ENCODE measurements around the gene NEXMIF. TPM values are rescaled to one million over a fixed set of nuclear protein-coding genes. Genes with fewer than 3 reads are reported as not detected.

Gene NEXMIF
- total RNA-seq, 4 donors from 2014 or later: 6.6 to 12.0 (median 8.9) TPM

- WGBS, 2 donors (ENCODE audit: low coverage in 1 of 2): 29 to 53% methylated on average over 1 of the region's 1 CpG
- ATAC-seq: no peak
Measured at GRCh38 chrX:74781507-74782034, 143.7 kb downstream of the NEXMIF start.

GRCh38 chrX:74779175-74779574 lies 146.1 kb downstream of the NEXMIF start:
- Histone ChIP-seq H3K36me3 (no peaks in the 10 kb centered on the region), H3K27me3 (no peaks in the 10 kb centered on the region), H3K4me1 (no peaks in the 10 kb centered on the region), H3K4me3 (no peak overlapping the region), H3K27ac (no peak overlapping the region), H3K9me3 (no peaks in the 10 kb centered on the region)
- peak; percentile 43 for ATAC-seq
- WGBS, 2 donors (ENCODE audit: low coverage in 1 of 2): 26 to 59% methylated on average over 3 of the region's 3 CpGs
- TF ChIP-seq EP300 (IDR thresholded peaks at IDR 0.05) (no peak), POLR2AphosphoS5 (IDR thresholded peaks at IDR 0.05) (no peak), CTCF (IDR thresholded peaks at IDR 0.05) (no peak), POLR2A (IDR thresholded peaks at IDR 0.05) (no peak)

More at GRCh38 chrX:74781507-74782034, 143.7 kb downstream of the NEXMIF start:
- Histone ChIP-seq H3K27ac (no peak overlapping the region), H3K4me3 (no peak overlapping the region), H3K27me3 (no peaks in the 10 kb centered on the region), H3K4me1 (no peaks in the 10 kb centered on the region), H3K9me3 (no peaks in the 10 kb centered on the region), H3K36me3 (no peaks in the 10 kb centered on the region)
- TF ChIP-seq CTCF (IDR thresholded peaks at IDR 0.05): no peak
- TF ChIP-seq POLR2AphosphoS5 (IDR thresholded peaks at IDR 0.05): no peak
- no peak for TF ChIP-seq POLR2A (IDR thresholded peaks at IDR 0.05)
- no peak for TF ChIP-seq EP300 (IDR thresholded peaks at IDR 0.05)

GRCh38 chrX:74774988-74775387 lies 150.3 kb downstream of the NEXMIF start:
- 33 to 83% methylated on average over 1 of the region's 1 CpG for WGBS, 2 donors (ENCODE audit: low coverage in 1 of 2)
- Histone ChIP-seq H3K27me3 (no peaks in the 10 kb centered on the region), H3K36me3 (no peaks in the 10 kb centered on the region), H3K27ac (no peak overlapping the region), H3K9me3 (no peaks in the 10 kb centered on the region), H3K4me3 (no peak overlapping the region), H3K4me1 (no peaks in the 10 kb centered on the region)
- TF ChIP-seq CTCF (IDR thresholded peaks at IDR 0.05) (no peak), POLR2AphosphoS5 (IDR thresholded peaks at IDR 0.05) (no peak), POLR2A (IDR thresholded peaks at IDR 0.05) (no peak), EP300 (IDR thresholded peaks at IDR 0.05) (no peak)
- ATAC-seq: no peak

GRCh38 chrX:74736450-74736849 lies 188.8 kb downstream of the NEXMIF start:
- 37 to 64% methylated on average over 3 of the region's 3 CpGs for WGBS, 2 donors (ENCODE audit: low coverage in 1 of 2)

More at GRCh38 chrX:74736450-74736849, 188.8 kb downstream of the NEXMIF start:
- H3K4me1 ChIP-seq: peaks cover 0 to 12% (median 0%) of the 10 kb centered on the region in 3 donors
- H3K36me3 ChIP-seq: no peaks in the 10 kb centered on the region
- TF ChIP-seq POLR2AphosphoS5 (IDR thresholded peaks at IDR 0.05) (peak; percentile 80), CTCF (IDR thresholded peaks at IDR 0.05) (no peak), EP300 (IDR thresholded peaks at IDR 0.05) (peak; percentile 42), POLR2A (IDR thresholded peaks at IDR 0.05) (no peak)
- H3K9me3 ChIP-seq: no peaks in the 10 kb centered on the region
- no peaks in the 10 kb centered on the region for H3K27me3 ChIP-seq
- peak overlapping the region; percentile 52 to 74 (median 67) for H3K27ac ChIP-seq
- ATAC-seq: peak; percentile 55
- H3K4me3 ChIP-seq: no peak overlapping the region
